Lung (tissue), 12 donors: ENCODE data around the gene AFF1. TPM values are rescaled to one million over a fixed set of nuclear protein-coding genes. Genes with fewer than 3 reads are reported as not detected.
A peak's percentile ranks its signal among the peaks of the same experiment; 100 is the strongest.

Experiments
- ATAC-seq: fragments of 200-7000 bp; cut with Tn5 transposase; one replicate; pipeline ENCODE4 v1.9.1; 2020; ENCODE audit warnings: moderate number of reproducible peaks; ENCODE audit not compliant: insufficient read depth, low FRiP score
- DNase-seq, 3 donors: peaks; one replicate each; pipeline ENCODE4 v3.0.0-alpha.2; 2013 to 2017
- H3K27ac ChIP-seq, 2 donors: one replicate each; pipeline ENCODE4 v1.5.1; 2013; ENCODE audit warnings: mild to moderate bottlenecking in 2 of 2, moderate library complexity in 2 of 2, control low read depth in 1 of 2, inconsistent platforms in 1 of 2, low read depth in 1 of 2, low read length in 1 of 2
- H3K27me3 ChIP-seq, 3 donors: one replicate each; pipeline ENCODE4 v1.5.1; 2013; ENCODE audit warnings: low read length in 2 of 3; ENCODE audit not compliant: control insufficient read depth in 3 of 3, insufficient read depth in 3 of 3
- H3K36me3 ChIP-seq, 4 donors: one replicate each; pipeline ENCODE4 v1.5.1; 2013; ENCODE audit warnings: low read length in 4 of 4, mild to moderate bottlenecking in 1 of 4, moderate library complexity in 1 of 4; ENCODE audit not compliant: control insufficient read depth in 4 of 4, insufficient read depth in 4 of 4
- H3K4me1 ChIP-seq, 5 donors: one replicate each; pipeline ENCODE4 v1.5.1; 2013; ENCODE audit warnings: low read length in 5 of 5, mild to moderate bottlenecking in 2 of 5, moderate library complexity in 1 of 5; ENCODE audit not compliant: control insufficient read depth in 5 of 5, insufficient read depth in 5 of 5
- H3K4me3 ChIP-seq: one replicate; pipeline ENCODE4 v1.5.1; 2013; ENCODE audit warnings: mild to moderate bottlenecking, control low read depth, moderate library complexity
- H3K9ac ChIP-seq, 2 donors: one replicate each; pipeline ENCODE4 v1.5.1; 2013; ENCODE audit warnings: low read length in 2 of 2, control low read depth in 1 of 2; ENCODE audit not compliant: insufficient read depth in 1 of 2
- H3K9me3 ChIP-seq, 4 donors: one replicate each; pipeline ENCODE4 v1.5.1; 2013; ENCODE audit warnings: low read length in 3 of 4, mild to moderate bottlenecking in 1 of 4, moderate library complexity in 1 of 4; ENCODE audit not compliant: control insufficient read depth in 4 of 4, insufficient read depth in 3 of 4
- WGBS, 2 donors: extraction: QIAGEN DNeasy Blood & Tissue Kit; methylation state at CpG; one replicate each; pipeline ENCODE4 v1.1.7; 2013; 5-methylcytosine and 5-hydroxymethylcytosine counted together
- polyA plus RNA-seq, 2 donors: library from polyadenylated mRNA; stranded (reverse); fragments of 200-250 nt; gene quantifications; one replicate each; pipeline ENCODE4 v1.2.1, GENCODE V29; 2013
- total RNA-seq, 2 donors: library from RNA; depleted of rRNA in 1 of 2; stranded (reverse); fragments of >200 nt in 1 of 2; gene quantifications; one replicate each; pipeline ENCODE4 v1.2.1, GENCODE V29; 2014 to 2021
- TF ChIP-seq, protein P1 (sequence below): IDR thresholded peaks from 2 replicates; pipeline ENCODE4 v1.5.1; 2012; ENCODE audit warnings: mild to moderate bottlenecking; ENCODE audit errors: control extremely low read depth, extremely low read depth
- donor health status: control.
- donor health status: control.
- donor health status: Bipolar disorder and iron deficiency.
- donor health status: healthy.
- donor health status: DM: yes; HTN: yes; CAD: no.

AFF1 gene
- total and polyA plus RNA-seq, 4 donors, result 9.5 to 79.0 (median 35.8) TPM

DNA sequence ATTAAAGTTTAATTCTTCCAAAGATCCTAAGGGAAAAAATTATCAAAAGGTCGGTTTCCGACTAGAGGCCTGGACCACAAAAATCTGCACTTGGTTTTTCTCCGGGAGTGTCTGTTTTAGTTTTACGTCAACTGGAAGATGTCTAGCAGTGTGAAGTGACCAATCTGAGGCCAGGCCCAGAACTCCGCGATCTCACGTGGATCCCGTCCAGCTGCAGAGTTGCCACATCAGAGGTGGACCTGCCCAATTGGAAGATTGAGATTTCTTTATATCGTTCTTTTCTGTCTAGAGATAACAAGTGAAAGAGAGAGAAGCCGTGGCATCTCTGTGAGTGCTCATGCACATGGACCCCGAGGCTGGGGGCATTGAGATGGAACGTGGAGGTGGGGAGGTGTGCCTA is 115.8 kb downstream of the AFF1 start:
- Histone ChIP-seq H3K9ac (no peak overlapping the region), H3K9me3 (no peaks in the 10 kb centered on the region), H3K27ac (peak overlapping the region in 1 of 2 donors; percentile 28), H3K36me3 (peaks cover 9 to 15% (median 13%) of the 10 kb centered on the region in 4 donors), H3K4me3 (no peak overlapping the region), H3K4me1 (peaks cover 3 to 44% (median 16%) of the 10 kb centered on the region in 5 donors), H3K27me3 (no peaks in the 10 kb centered on the region)
- ATAC-seq, result no peak
- TF ChIP-seq, protein P1, sequence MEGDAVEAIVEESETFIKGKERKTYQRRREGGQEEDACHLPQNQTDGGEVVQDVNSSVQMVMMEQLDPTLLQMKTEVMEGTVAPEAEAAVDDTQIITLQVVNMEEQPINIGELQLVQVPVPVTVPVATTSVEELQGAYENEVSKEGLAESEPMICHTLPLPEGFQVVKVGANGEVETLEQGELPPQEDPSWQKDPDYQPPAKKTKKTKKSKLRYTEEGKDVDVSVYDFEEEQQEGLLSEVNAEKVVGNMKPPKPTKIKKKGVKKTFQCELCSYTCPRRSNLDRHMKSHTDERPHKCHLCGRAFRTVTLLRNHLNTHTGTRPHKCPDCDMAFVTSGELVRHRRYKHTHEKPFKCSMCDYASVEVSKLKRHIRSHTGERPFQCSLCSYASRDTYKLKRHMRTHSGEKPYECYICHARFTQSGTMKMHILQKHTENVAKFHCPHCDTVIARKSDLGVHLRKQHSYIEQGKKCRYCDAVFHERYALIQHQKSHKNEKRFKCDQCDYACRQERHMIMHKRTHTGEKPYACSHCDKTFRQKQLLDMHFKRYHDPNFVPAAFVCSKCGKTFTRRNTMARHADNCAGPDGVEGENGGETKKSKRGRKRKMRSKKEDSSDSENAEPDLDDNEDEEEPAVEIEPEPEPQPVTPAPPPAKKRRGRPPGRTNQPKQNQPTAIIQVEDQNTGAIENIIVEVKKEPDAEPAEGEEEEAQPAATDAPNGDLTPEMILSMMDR, result no peak
- 88 to 91% methylated on average over 12 of the region's 12 CpGs for WGBS, 2 donors
- no peak for DNase-seq

DNA sequence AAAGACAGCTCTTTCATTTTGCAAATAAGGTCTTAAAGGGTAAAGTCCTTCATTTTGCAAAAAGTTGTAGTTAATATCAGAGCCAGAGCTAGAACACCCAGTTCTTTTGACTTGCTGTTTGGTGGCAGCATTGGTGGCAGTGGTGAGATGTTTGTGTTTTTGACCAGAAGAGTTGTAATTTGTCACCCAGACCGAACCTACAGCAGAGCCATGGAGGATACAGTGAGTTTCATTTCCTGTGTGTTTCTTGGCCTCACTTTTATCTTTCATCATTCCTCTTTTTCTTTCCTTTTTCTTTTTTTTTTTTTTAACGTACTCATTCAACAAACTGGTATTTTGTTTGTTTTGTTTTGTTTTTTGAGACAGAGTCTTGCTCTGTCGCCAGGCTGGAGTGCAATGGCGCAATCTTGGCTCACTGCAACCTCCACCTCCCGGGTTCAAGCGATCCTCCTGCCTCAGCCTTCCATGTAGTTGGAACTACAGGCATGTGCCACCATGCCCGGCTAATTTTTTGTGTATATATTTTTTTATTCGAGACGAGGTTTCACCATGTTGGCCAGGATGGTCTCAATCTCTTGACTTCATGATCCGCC is 116.4 kb downstream of the AFF1 start:
- TF ChIP-seq, protein P1, result no peak
- H3K4me3 ChIP-seq, result no peak overlapping the region
- 72 to 76% methylated on average over 9 to 10 of the region's 10 CpGs for WGBS, 2 donors
- no peak overlapping the region for H3K27ac ChIP-seq
- no peaks in the 10 kb centered on the region for H3K9me3 ChIP-seq
- ATAC-seq (no peak), DNase-seq (no peak)
- H3K27me3 ChIP-seq, result no peaks in the 10 kb centered on the region
- H3K4me1 ChIP-seq, result peaks cover 3 to 39% (median 11%) of the 10 kb centered on the region in 5 donors
- no peak overlapping the region for H3K9ac ChIP-seq
- peaks cover 9 to 15% (median 13%) of the 10 kb centered on the region in 4 donors for H3K36me3 ChIP-seq

DNA sequence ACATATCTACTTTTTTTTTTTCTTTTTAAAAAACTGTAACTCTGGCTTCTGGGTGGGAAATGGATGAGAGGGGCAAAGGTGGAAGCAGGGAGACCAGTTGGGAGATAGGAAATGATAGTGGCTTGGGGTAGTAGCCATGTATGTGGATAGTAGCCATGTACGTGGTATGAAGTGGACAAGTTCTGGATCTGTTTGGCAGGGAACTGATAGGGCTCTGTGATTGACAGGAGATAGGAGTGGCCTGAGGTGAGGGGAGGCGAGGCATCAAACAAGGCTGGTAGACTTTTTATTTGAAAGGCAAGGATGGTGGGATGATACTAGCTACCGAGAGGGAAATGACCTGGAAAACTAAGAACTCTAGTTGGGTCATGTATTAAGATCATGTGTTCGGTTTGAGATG is 117.8 kb downstream of the AFF1 start:
- peaks cover 3 to 35% (median 11%) of the 10 kb centered on the region in 5 donors for H3K4me1 ChIP-seq

More for the DNA sequence above, 117.8 kb downstream of the AFF1 start:
- no peak overlapping the region for H3K9ac ChIP-seq
- TF ChIP-seq, protein P1, result no peak
- H3K9me3 ChIP-seq, result no peaks in the 10 kb centered on the region
- ATAC-seq (no peak), DNase-seq (no peak)
- H3K4me3 ChIP-seq, result no peak overlapping the region
- 89 to 96% methylated on average over 4 of the region's 4 CpGs for WGBS, 2 donors
- H3K27ac ChIP-seq, result no peak overlapping the region
- peaks cover under 1 to 4% (median 2%) of the 10 kb centered on the region in 4 donors for H3K36me3 ChIP-seq
- no peaks in the 10 kb centered on the region for H3K27me3 ChIP-seq
